Neural cell (in vitro differentiated cells): Measurements from ENCODE around the gene MAP2.

Experiments
- EP300 ChIP-seq: fragments of 450-650 bp; conservative IDR thresholded peaks from 2 replicates; pipeline ENCODE4 v1.6.1; 2014; ENCODE audit warnings: antibody characterized with exemption, mild to moderate bottlenecking, moderate library complexity; ENCODE audit not compliant: poor library complexity, severe bottlenecking
- EZH2 ChIP-seq: fragments of 200-600, 300-800 bp; shearing (Covaris generic), sonication (generic); IDR thresholded peaks from 2 replicates; pipeline ENCODE4 v1.6.1; 2014; ENCODE audit warnings: antibody characterized with exemption, low read length, borderline replicate concordance, mild to moderate bottlenecking; ENCODE audit not compliant: insufficient read depth, poor library complexity, severe bottlenecking
- MXI1 ChIP-seq: fragments of 450-650 bp; conservative IDR thresholded peaks from 2 replicates; pipeline ENCODE4 v1.6.1; 2014; ENCODE audit warnings: antibody characterized with exemption, mild to moderate bottlenecking; ENCODE audit not compliant: poor library complexity, severe bottlenecking
- POLR2AphosphoS5 ChIP-seq: IDR thresholded peaks from 2 replicates; pipeline ENCODE4 v1.6.1; 2012
- RAD21 ChIP-seq: fragments of 450-650 bp; conservative IDR thresholded peaks from 2 replicates; pipeline ENCODE4 v1.6.1; 2014; ENCODE audit warnings: antibody characterized with exemption, mild to moderate bottlenecking, moderate library complexity
- SMC3 ChIP-seq: fragments of 450-650 bp; conservative IDR thresholded peaks from 2 replicates; pipeline ENCODE4 v1.6.1; 2014; ENCODE audit warnings: antibody characterized with exemption, mild to moderate bottlenecking, moderate library complexity; ENCODE audit not compliant: poor library complexity
- TAF1 ChIP-seq: IDR thresholded peaks from 2 replicates; pipeline ENCODE4 v1.6.1; 2012; ENCODE audit warnings: low read depth
- TF ChIP-seq, protein P1 (sequence below): fragments of 450-650 bp; IDR thresholded peaks from 2 replicates; pipeline ENCODE4 v1.5.1; 2014; ENCODE audit warnings: antibody characterized with exemption, mild to moderate bottlenecking, moderate library complexity; ENCODE audit not compliant: poor library complexity, severe bottlenecking
- TF ChIP-seq, protein P2 (sequence below): IDR thresholded peaks from 2 replicates; pipeline ENCODE4 v1.6.1; 2012; ENCODE audit warnings: borderline replicate concordance

DNA sequence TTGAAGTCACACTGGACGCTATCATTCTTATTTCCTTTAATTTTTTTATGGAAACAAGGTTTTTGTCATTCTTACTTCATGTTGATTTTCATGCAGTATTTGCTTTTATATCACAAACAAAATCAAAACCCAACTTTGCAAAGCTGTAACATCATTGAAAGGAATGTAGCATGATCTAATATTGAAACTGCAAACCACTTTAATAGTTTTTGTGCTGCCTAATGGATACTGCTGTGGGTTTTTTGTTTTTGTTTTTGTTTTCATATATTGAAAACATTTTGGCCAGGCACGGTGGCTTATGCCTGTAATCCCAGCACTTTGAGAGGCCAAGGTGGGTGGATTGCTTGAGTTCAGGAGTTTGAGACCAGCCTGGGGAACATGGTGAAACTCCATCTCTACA, 81.6 kb downstream of the MAP2 start:
- TF ChIP-seq, protein P1, sequence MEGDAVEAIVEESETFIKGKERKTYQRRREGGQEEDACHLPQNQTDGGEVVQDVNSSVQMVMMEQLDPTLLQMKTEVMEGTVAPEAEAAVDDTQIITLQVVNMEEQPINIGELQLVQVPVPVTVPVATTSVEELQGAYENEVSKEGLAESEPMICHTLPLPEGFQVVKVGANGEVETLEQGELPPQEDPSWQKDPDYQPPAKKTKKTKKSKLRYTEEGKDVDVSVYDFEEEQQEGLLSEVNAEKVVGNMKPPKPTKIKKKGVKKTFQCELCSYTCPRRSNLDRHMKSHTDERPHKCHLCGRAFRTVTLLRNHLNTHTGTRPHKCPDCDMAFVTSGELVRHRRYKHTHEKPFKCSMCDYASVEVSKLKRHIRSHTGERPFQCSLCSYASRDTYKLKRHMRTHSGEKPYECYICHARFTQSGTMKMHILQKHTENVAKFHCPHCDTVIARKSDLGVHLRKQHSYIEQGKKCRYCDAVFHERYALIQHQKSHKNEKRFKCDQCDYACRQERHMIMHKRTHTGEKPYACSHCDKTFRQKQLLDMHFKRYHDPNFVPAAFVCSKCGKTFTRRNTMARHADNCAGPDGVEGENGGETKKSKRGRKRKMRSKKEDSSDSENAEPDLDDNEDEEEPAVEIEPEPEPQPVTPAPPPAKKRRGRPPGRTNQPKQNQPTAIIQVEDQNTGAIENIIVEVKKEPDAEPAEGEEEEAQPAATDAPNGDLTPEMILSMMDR: no peak
- no peak for TF ChIP-seq MXI1
- TF ChIP-seq POLR2AphosphoS5: no peak
- TF ChIP-seq EZH2: no peak
- TF ChIP-seq EP300: no peak
- TF ChIP-seq SMC3: no peak
- TF ChIP-seq TAF1: no peak
- TF ChIP-seq, protein P2, sequence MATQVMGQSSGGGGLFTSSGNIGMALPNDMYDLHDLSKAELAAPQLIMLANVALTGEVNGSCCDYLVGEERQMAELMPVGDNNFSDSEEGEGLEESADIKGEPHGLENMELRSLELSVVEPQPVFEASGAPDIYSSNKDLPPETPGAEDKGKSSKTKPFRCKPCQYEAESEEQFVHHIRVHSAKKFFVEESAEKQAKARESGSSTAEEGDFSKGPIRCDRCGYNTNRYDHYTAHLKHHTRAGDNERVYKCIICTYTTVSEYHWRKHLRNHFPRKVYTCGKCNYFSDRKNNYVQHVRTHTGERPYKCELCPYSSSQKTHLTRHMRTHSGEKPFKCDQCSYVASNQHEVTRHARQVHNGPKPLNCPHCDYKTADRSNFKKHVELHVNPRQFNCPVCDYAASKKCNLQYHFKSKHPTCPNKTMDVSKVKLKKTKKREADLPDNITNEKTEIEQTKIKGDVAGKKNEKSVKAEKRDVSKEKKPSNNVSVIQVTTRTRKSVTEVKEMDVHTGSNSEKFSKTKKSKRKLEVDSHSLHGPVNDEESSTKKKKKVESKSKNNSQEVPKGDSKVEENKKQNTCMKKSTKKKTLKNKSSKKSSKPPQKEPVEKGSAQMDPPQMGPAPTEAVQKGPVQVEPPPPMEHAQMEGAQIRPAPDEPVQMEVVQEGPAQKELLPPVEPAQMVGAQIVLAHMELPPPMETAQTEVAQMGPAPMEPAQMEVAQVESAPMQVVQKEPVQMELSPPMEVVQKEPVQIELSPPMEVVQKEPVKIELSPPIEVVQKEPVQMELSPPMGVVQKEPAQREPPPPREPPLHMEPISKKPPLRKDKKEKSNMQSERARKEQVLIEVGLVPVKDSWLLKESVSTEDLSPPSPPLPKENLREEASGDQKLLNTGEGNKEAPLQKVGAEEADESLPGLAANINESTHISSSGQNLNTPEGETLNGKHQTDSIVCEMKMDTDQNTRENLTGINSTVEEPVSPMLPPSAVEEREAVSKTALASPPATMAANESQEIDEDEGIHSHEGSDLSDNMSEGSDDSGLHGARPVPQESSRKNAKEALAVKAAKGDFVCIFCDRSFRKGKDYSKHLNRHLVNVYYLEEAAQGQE: no peak
- TF ChIP-seq RAD21: no peak
